Breast epithelium (tissue), 4 donors: ENCODE data around the gene NUCB2. TPM values are rescaled to one million over a fixed set of nuclear protein-coding genes. Genes with fewer than 3 reads are reported as not detected.

Source experiments
- DNase-seq, 2 donors: peaks; one replicate each; pipeline ENCODE4 v3.0.0-alpha.2; 2019; ENCODE audit warnings: low spot score in 2 of 2
- H3K27ac ChIP-seq, 2 donors: fragments of 200-600 bp; sonication (generic) in 1 of 2; one replicate each; pipeline ENCODE4 v1.5.1; 2016 to 2019; ENCODE audit warnings: mild to moderate bottlenecking in 1 of 2
- H3K27me3 ChIP-seq, 2 donors: fragments of 200-600 bp; sonication (generic) in 1 of 2; one replicate each; pipeline versions ENCODE4 v1.5.1 to v1.6.0; 2017 to 2019; ENCODE audit warnings: control low read depth in 1 of 2, mild to moderate bottlenecking in 1 of 2
- H3K36me3 ChIP-seq: fragments of 200-600 bp; one replicate; pipeline ENCODE4 v1.5.1; 2019
- H3K4me1 ChIP-seq, 2 donors: fragments of 200-600 bp; sonication (generic); one replicate each; pipeline ENCODE4 v1.5.1; 2016 to 2019; ENCODE audit warnings: control low read depth in 1 of 2
- H3K4me3 ChIP-seq, 3 donors: fragments of 200-600 bp; sonication (generic); 1 replicate in 2 of 3; 2 replicates in 1 of 3; pipeline ENCODE4 v1.5.1; 2016 to 2019; ENCODE audit warnings: mild to moderate bottlenecking in 3 of 3, moderate library complexity in 2 of 3
- H3K9me3 ChIP-seq, 2 donors: fragments of 200-600 bp; sonication (generic) in 1 of 2; one replicate each; pipeline ENCODE4 v1.5.1; 2016 to 2019; ENCODE audit warnings: control low read depth in 1 of 2
- POLR2A ChIP-seq: fragments of 450-650 bp; IDR thresholded peaks from one replicate; pipeline ENCODE4 v1.6.1; 2016; ENCODE audit warnings: antibody characterized with exemption, mild to moderate bottlenecking, moderate library complexity
- POLR2AphosphoS5 ChIP-seq, 3 donors: sonication (generic); formaldehyde crosslinking; IDR thresholded peaks; one replicate each; pipeline ENCODE4 v1.6.1; 2017; ENCODE audit warnings: antibody characterized with exemption in 3 of 3
- intact Hi-C: fragments of 100-400 bp; cut with DNase I; formaldehyde crosslinking; loops from one replicate; pipeline ENCODE4 v1.15.1; 2023; ENCODE audit warnings: low total_unique reads
- total RNA-seq, 3 donors: library from RNA; depleted of rRNA; stranded (reverse); fragments of >200 nt; gene quantifications; one replicate each; pipeline ENCODE4 v1.1.0, GENCODE V29; 2016
- TF ChIP-seq, protein P1 (sequence below), 3 donors: fragments of 450-650 bp; IDR thresholded peaks; one replicate each; pipeline ENCODE4 v1.5.1; 2016 to 2017; ENCODE audit warnings: antibody characterized with exemption in 3 of 3, mild to moderate bottlenecking in 3 of 3, moderate library complexity in 3 of 3

The NUCB2 gene
- total RNA-seq, 3 donors from 2014 or later: 32.6 to 131 (median 69.1) TPM

- H3K27ac ChIP-seq: no peak overlapping the region
- no peaks in the 10 kb centered on the region for H3K27me3 ChIP-seq
- H3K4me1 ChIP-seq: no peaks in the 10 kb centered on the region
- no peak overlapping the region for H3K4me3 ChIP-seq
- TF ChIP-seq POLR2A: no peak
- TF ChIP-seq, protein P1, sequence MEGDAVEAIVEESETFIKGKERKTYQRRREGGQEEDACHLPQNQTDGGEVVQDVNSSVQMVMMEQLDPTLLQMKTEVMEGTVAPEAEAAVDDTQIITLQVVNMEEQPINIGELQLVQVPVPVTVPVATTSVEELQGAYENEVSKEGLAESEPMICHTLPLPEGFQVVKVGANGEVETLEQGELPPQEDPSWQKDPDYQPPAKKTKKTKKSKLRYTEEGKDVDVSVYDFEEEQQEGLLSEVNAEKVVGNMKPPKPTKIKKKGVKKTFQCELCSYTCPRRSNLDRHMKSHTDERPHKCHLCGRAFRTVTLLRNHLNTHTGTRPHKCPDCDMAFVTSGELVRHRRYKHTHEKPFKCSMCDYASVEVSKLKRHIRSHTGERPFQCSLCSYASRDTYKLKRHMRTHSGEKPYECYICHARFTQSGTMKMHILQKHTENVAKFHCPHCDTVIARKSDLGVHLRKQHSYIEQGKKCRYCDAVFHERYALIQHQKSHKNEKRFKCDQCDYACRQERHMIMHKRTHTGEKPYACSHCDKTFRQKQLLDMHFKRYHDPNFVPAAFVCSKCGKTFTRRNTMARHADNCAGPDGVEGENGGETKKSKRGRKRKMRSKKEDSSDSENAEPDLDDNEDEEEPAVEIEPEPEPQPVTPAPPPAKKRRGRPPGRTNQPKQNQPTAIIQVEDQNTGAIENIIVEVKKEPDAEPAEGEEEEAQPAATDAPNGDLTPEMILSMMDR (IDR thresholded peaks at IDR 0.05): no peak
- TF ChIP-seq POLR2AphosphoS5 (IDR thresholded peaks at IDR 0.05): no peak
- H3K9me3 ChIP-seq: no peaks in the 10 kb centered on the region
- no peaks in the 10 kb centered on the region for H3K36me3 ChIP-seq
- intact Hi-C loops: no loop called here
- DNase-seq: no peak
These were observed 17.5 kb downstream of the NUCB2 start for GRCh38 chr11:17294033-17294432.

- TF ChIP-seq, protein P1 (IDR thresholded peaks at IDR 0.05): no peak
- TF ChIP-seq POLR2A (no peak), POLR2AphosphoS5 (IDR thresholded peaks at IDR 0.05) (no peak)
- Histone ChIP-seq H3K27me3 (no peaks in the 10 kb centered on the region), H3K4me3 (no peak overlapping the region), H3K4me1 (no peaks in the 10 kb centered on the region), H3K9me3 (no peaks in the 10 kb centered on the region), H3K27ac (no peak overlapping the region), H3K36me3 (no peaks in the 10 kb centered on the region)
- DNase-seq: no peak
- intact Hi-C loops: no loop called here
These were observed 20.5 kb downstream of the NUCB2 start for GRCh38 chr11:17296852-17297559.

DNA sequence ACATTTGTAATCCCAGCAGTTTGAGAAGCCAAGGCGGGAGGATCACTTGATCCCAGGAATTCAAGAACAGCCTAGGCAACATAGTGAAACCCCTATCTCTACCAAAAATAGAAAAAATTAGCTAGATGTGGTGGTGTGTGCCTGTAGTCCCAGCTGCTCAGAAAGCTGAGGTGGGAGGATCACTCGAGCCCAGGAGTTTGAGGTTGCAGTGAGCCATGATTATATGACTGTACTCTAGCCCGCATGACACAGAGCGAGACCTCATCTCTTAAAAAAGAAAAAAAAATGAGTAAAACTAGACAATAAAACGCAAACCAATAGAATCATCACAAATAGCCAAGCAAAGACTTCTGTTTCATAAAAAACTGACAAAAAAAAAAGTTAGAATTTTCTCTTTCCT lies 21.8 kb downstream of the NUCB2 start:
- TF ChIP-seq POLR2AphosphoS5 (IDR thresholded peaks at IDR 0.05) (no peak), POLR2A (no peak)
- TF ChIP-seq, protein P1 (IDR thresholded peaks at IDR 0.05): no peak
- H3K4me3 ChIP-seq: no peak overlapping the region
- H3K9me3 ChIP-seq: no peaks in the 10 kb centered on the region
- intact Hi-C loops: no loop called here
- no peak for DNase-seq
- no peaks in the 10 kb centered on the region for H3K36me3 ChIP-seq
- no peak overlapping the region for H3K27ac ChIP-seq
- no peaks in the 10 kb centered on the region for H3K27me3 ChIP-seq
- H3K4me1 ChIP-seq: no peaks in the 10 kb centered on the region

GRCh38 chr11:17300372-17300771 lies 23.8 kb downstream of the NUCB2 start:
- TF ChIP-seq, protein P1 (IDR thresholded peaks at IDR 0.05): no peak
- TF ChIP-seq POLR2AphosphoS5 (IDR thresholded peaks at IDR 0.05): no peak
- no peak for TF ChIP-seq POLR2A
- Histone ChIP-seq H3K9me3 (no peaks in the 10 kb centered on the region), H3K27me3 (no peaks in the 10 kb centered on the region), H3K27ac (no peak overlapping the region), H3K36me3 (no peaks in the 10 kb centered on the region), H3K4me3 (no peak overlapping the region), H3K4me1 (no peaks in the 10 kb centered on the region)
- intact Hi-C loops: no loop called here
- no peak for DNase-seq

- Histone ChIP-seq H3K27me3 (no peaks in the 10 kb centered on the region), H3K4me1 (no peaks in the 10 kb centered on the region), H3K36me3 (no peaks in the 10 kb centered on the region), H3K9me3 (no peaks in the 10 kb centered on the region), H3K27ac (no peak overlapping the region), H3K4me3 (no peak overlapping the region)
- DNase-seq: no peak
- TF ChIP-seq, protein P1 (IDR thresholded peaks at IDR 0.05): no peak
- no peak for TF ChIP-seq POLR2A
- TF ChIP-seq POLR2AphosphoS5 (IDR thresholded peaks at IDR 0.05): no peak
- intact Hi-C loops: no loop called here
These were observed 37.1 kb downstream of the NUCB2 start for GRCh38 chr11:17313349-17314231.
